ENCODE results near the gene ZC3H18.

Gene ZC3H18

DNA sequence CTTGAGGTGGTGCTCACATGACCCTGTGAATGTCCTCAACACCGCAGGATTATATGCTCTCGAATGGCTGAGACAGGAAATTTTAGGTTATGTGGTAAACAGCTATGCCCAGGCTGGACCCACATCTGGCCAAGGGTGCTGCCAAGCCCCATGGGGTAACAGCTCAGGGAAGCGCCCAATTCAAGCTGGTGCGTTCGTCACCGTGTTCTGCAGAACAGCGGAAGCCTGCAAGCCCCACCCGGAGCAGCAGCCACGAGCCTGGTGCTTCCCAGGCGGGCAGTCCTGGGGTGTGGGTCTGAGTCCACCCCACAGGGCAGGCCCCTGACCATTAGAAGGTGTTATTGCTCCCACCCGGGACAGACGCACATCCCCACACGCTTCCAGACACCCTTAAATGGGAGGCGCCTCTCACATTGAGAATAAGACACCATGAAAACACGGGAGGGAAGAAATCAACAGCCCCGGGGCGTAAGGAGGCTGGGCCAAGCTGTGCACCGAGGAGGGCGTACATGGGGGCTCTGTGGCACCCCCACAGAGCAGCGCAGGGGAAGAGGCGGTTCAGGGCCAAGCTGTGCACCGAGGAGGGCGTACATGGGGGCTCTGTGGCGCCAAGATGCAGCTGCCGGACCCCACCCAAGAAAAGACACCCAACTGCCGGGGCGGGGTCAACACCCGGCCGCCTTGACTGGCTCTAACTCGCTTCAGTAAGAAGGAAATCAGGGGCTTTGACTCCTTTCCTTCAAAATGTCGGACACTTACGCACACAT lies 83.6 kb downstream of the ZC3H18 start:
- Histone ChIP-seq H3K9ac (ENCODE audit: insufficient read length) (no peak overlapping the region), H3K27ac (no peak overlapping the region), H3K9me3 (ENCODE audit: low read depth, low read length) (no peaks in the 10 kb centered on the region), H3K4me3 (no peak overlapping the region), H3K36me3 (ENCODE audit: insufficient read depth, low read length) (no peaks in the 10 kb centered on the region; the same call in 1 of the 2 replicates)
- no peak for DNase-seq (ENCODE audit: low read depth, low spot score)
- TF ChIP-seq POLR2AphosphoS5 (IDR thresholded peaks at IDR 0.05; ENCODE audit: borderline replicate concordance, low read depth, low read length), result no peak
- TF ChIP-seq FOXP2 (optimal IDR thresholded peaks at IDR 0.05; ENCODE audit: control extremely low read depth, extremely low read length, insufficient read depth), result peak; percentile 60

DNA sequence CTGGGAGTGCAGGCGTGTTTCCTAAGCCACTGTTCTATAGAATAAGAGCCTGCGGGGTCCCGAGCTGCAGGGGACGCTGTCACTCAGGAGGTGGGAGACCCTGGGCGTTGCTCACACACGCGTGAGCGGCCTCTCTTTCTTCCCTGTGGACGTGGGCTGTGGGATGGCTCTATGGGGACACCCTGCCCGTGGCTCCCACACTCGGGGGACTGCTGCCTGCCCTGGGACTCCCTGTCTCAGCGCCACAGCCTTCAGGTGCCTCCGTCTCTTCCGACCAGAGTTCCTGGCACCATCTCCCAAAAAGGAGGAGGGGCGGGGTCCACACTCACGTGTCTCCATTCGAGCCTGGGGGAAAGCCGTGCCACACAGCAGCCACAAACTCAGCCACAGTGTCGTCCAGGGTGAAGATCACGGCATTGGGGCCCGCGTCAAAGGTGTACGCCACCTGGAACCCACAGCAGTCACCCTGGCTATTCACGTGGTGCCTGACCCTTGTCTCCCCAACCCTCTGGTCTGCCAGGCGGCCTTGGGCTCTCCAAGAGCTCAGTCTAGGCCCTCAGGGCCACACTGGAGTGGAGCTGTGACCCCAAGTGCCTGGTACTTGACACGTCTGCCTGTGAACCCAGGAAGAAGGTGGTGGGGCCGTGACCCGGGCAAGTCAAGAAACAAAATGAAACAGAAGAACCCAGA lies 84.3 kb downstream of the ZC3H18 start:
- H3K27ac ChIP-seq, result no peak overlapping the region
- DNase-seq (ENCODE audit: low read depth, low spot score), result no peak
- no peaks in the 10 kb centered on the region for H3K9me3 ChIP-seq (ENCODE audit: low read depth, low read length)
- no peak overlapping the region for H3K9ac ChIP-seq (ENCODE audit: insufficient read length)
- H3K4me3 ChIP-seq, result no peak overlapping the region
- no peaks in the 10 kb centered on the region; the same call in 1 of the 2 replicates for H3K36me3 ChIP-seq (ENCODE audit: insufficient read depth, low read length)
- no peak for TF ChIP-seq EZH2 (IDR thresholded peaks at IDR 0.05)
- TF ChIP-seq POLR2AphosphoS5 (IDR thresholded peaks at IDR 0.05; ENCODE audit: borderline replicate concordance, low read depth, low read length), result no peak
- TF ChIP-seq FOXP2 (optimal IDR thresholded peaks at IDR 0.05; ENCODE audit: control extremely low read depth, extremely low read length, insufficient read depth), result no peak

DNA sequence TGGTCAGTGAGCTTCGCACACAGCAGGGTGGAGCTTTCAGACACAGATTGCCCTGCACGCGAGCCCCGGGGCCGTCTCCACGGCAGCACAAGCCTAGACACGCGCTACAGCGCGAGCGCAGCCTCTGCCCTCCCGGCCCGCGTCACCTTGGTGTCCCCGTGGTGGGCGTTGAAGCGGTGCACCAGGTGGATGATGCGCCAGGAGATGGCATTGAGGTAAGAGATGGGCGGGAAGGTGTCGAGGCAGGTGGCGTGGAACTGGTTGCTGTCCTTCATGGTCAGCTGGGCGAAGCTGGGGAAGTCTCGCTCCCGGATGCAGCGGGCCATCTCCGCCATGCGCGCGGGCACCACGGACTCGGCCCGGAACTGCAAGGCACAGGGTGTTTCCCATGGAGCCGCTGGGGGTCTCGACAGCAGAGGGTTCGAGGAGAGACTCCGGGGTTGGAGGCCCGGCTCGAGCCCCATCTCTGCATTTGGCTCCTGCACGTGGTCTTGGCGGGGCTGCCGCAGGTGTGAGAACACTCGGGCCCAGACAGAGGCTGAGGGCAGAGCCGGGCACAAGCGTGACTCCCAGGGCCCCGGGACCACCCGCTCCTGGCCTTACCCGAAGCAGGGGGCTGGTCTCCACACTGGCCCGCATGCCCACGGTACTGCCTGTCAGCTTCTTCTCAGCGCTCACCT lies 85.0 kb downstream of the ZC3H18 start:
- Histone ChIP-seq H3K36me3 (ENCODE audit: insufficient read depth, low read length) (no peaks in the 10 kb centered on the region; the same call in 1 of the 2 replicates), H3K9ac (ENCODE audit: insufficient read length) (no peak overlapping the region), H3K27ac (no peak overlapping the region), H3K4me3 (no peak overlapping the region), H3K9me3 (ENCODE audit: low read depth, low read length) (no peaks in the 10 kb centered on the region)
- DNase-seq (ENCODE audit: low read depth, low spot score), result no peak
- TF ChIP-seq FOXP2 (optimal IDR thresholded peaks at IDR 0.05; ENCODE audit: control extremely low read depth, extremely low read length, insufficient read depth) (no peak), EZH2 (IDR thresholded peaks at IDR 0.05) (no peak), POLR2AphosphoS5 (IDR thresholded peaks at IDR 0.05; ENCODE audit: borderline replicate concordance, low read depth, low read length) (no peak)

DNA sequence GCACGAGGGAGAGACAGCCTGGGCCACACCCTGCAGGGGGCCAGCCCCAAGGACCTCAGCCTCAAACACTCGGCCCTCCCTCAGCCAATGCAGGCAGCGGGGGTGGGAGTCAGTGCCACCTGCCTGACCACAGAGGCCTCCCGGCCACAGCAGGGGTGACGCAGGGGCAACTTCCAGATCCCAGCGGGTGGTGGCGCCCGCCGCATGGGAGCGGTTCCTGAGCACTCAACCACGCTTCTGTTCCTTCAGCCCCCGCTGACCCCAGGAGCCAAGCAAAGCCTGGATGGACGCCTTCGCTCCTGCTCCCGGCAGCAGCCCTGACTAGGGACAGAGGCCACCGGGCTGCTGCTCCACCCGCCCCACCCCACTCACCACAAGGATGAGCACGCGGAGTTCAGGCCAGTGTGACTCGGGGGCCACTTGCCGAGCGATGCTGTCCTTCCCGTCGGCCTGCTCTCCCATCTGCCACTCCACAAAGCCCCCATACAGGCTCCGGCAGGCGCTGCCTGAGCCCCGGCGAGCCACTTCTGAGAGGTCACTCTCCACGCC lies 85.6 kb downstream of the ZC3H18 start:
- no peak for TF ChIP-seq FOXP2 (optimal IDR thresholded peaks at IDR 0.05; ENCODE audit: control extremely low read depth, extremely low read length, insufficient read depth)
- TF ChIP-seq POLR2AphosphoS5 (IDR thresholded peaks at IDR 0.05; ENCODE audit: borderline replicate concordance, low read depth, low read length), result no peak
- no peak for TF ChIP-seq EZH2 (IDR thresholded peaks at IDR 0.05)
- Histone ChIP-seq H3K27ac (no peak overlapping the region), H3K4me3 (no peak overlapping the region), H3K36me3 (ENCODE audit: insufficient read depth, low read length) (no peaks in the 10 kb centered on the region; the same call in 1 of the 2 replicates), H3K9me3 (ENCODE audit: low read depth, low read length) (no peaks in the 10 kb centered on the region), H3K9ac (ENCODE audit: insufficient read length) (no peak overlapping the region)
- no peak for DNase-seq (ENCODE audit: low read depth, low spot score)

DNA sequence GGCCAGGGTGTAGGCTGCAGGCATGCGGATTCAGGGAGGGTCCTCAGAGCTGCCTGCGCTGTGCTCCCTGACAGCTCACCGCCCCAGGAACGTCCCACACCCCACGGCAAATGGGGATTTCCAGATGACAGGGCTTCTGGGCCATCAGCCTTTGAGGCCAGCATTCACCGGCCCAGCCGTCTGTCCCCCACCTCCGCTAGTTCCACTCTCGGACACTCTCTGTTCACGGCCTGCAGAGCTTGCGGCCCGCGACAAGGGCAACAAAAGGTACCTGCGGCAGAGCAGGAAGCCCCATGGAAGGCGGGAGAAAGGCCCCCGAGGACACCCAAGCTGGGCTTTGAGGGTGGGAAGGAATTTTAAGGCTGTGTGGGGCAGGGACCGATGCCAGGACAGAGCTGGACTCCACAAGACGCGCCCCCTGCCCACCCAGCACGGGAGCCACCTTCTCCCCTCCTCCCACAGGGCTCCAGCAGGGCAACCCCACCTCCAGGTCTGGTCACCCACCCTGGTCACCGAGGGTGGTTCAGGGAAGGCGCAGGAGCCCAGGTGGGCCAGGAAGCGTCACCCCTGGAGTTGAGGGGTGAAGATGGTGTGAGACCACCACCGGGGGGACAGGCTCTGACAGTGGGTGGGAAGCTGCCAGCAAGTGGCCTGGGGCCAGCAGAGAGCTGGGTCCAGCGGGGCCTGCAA lies 86.2 kb downstream of the ZC3H18 start:
- Histone ChIP-seq H3K9me3 (ENCODE audit: low read depth, low read length) (no peaks in the 10 kb centered on the region), H3K9ac (ENCODE audit: insufficient read length) (no peak overlapping the region), H3K36me3 (ENCODE audit: insufficient read depth, low read length) (no peaks in the 10 kb centered on the region; the same call in 1 of the 2 replicates), H3K27ac (no peak overlapping the region), H3K4me3 (no peak overlapping the region)
- TF ChIP-seq FOXP2 (optimal IDR thresholded peaks at IDR 0.05; ENCODE audit: control extremely low read depth, extremely low read length, insufficient read depth) (no peak), POLR2AphosphoS5 (IDR thresholded peaks at IDR 0.05; ENCODE audit: borderline replicate concordance, low read depth, low read length) (no peak), EZH2 (IDR thresholded peaks at IDR 0.05) (no peak)
- DNase-seq (ENCODE audit: low read depth, low spot score), result no peak

DNA sequence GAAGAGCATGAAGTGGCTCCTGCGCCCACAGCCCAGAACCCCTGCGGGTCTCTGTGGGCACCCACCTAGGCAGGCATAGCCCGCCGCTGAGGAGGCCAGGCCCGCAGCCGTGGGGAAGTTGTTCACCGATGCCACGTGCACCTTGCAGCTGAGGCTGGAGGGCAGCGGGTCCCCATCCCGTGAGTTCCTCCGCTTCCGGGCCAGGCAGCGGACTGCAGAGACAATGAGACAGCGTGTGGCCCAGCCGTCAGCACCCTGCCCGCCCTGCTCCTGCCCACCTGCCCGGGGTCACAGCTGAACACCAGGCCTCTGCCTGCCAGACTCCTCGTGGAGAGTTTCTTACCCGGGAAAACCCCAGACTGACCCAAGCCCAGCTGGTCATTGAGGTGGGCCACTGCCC lies 87.2 kb downstream of the ZC3H18 start:
- H3K27ac ChIP-seq, result no peak overlapping the region
- no peak for DNase-seq (ENCODE audit: low read depth, low spot score)
- no peak overlapping the region for H3K9ac ChIP-seq (ENCODE audit: insufficient read length)
- H3K9me3 ChIP-seq (ENCODE audit: low read depth, low read length), result no peaks in the 10 kb centered on the region
- H3K4me3 ChIP-seq, result no peak overlapping the region
- no peaks in the 10 kb centered on the region; the same call in 1 of the 2 replicates for H3K36me3 ChIP-seq (ENCODE audit: insufficient read depth, low read length)
- TF ChIP-seq EZH2 (IDR thresholded peaks at IDR 0.05) (no peak), POLR2AphosphoS5 (IDR thresholded peaks at IDR 0.05; ENCODE audit: borderline replicate concordance, low read depth, low read length) (no peak), FOXP2 (optimal IDR thresholded peaks at IDR 0.05; ENCODE audit: control extremely low read depth, extremely low read length, insufficient read depth) (no peak)

DNA sequence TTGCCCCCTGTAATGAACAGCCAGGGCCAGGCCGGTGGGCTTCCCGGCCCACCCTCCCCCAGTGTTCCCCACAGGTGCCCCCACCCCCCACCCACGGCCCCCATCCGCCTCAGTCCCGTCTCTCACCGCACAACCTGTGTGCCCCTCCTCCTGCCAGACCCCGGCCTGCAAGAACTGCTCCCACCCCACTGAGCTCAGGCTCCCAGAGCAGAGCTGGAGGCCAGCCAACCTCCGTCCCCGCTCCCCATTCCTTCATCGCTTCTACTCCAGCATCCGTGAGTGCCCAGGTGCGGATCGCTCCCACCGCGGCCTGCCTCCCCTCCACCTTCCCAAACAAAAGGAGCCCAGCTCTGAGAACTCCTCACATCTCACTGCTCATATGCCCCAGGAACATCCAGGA lies 88.5 kb downstream of the ZC3H18 start:
- TF ChIP-seq POLR2AphosphoS5 (IDR thresholded peaks at IDR 0.05; ENCODE audit: borderline replicate concordance, low read depth, low read length) (no peak), EZH2 (IDR thresholded peaks at IDR 0.05) (no peak), FOXP2 (optimal IDR thresholded peaks at IDR 0.05; ENCODE audit: control extremely low read depth, extremely low read length, insufficient read depth) (no peak)
- H3K9me3 ChIP-seq (ENCODE audit: low read depth, low read length), result no peaks in the 10 kb centered on the region
- H3K27ac ChIP-seq, result no peak overlapping the region
- no peak for DNase-seq (ENCODE audit: low read depth, low spot score)
- no peak overlapping the region for H3K9ac ChIP-seq (ENCODE audit: insufficient read length)
- no peaks in the 10 kb centered on the region; the same call in 1 of the 2 replicates for H3K36me3 ChIP-seq (ENCODE audit: insufficient read depth, low read length)
- no peak overlapping the region for H3K4me3 ChIP-seq
